HFFc6 (cell line): Measurements from ENCODE around the gene CACNG6. TPM values are rescaled to one million over a fixed set of nuclear protein-coding genes. Genes with fewer than 3 reads are reported as not detected.
A peak's percentile ranks its signal among the peaks of the same experiment; 100 is the strongest.

Source experiments
- DNase-seq: peaks from one replicate; pipeline ENCODE4 v3.0.0-alpha.2; 2018
- H3K27ac Mint-ChIP-seq: 2 replicates; pipeline ENCODE4 v1.8.0; 2020; ENCODE audit warnings: mild to moderate bottlenecking, mixed read lengths
- H3K27me3 Mint-ChIP-seq: 2 replicates; pipeline ENCODE4 v1.8.0; 2021; ENCODE audit warnings: mild to moderate bottlenecking, moderate library complexity, mixed read lengths; ENCODE audit not compliant: insufficient read depth
- H3K36me3 Mint-ChIP-seq: 2 replicates; pipeline ENCODE4 v1.8.0; 2021; ENCODE audit warnings: low read depth, mixed read lengths
- H3K4me1 Mint-ChIP-seq: 2 replicates; pipeline ENCODE4 v1.8.0; 2020; ENCODE audit warnings: low read depth, mixed read lengths
- H3K4me3 Mint-ChIP-seq: 2 replicates; pipeline ENCODE4 v1.8.0; 2020; ENCODE audit warnings: mild to moderate bottlenecking, moderate library complexity, mixed read lengths
- H3K9me3 Mint-ChIP-seq: 2 replicates; pipeline ENCODE4 v1.8.0; 2020; ENCODE audit warnings: mild to moderate bottlenecking, mixed read lengths
- CTCF ChIP-seq: fragments of 200-600 bp; sonication (generic); IDR thresholded peaks from 2 replicates; pipeline ENCODE4 v1.5.0; 2021; ENCODE audit warnings: antibody characterized with exemption, mild to moderate bottlenecking
- total RNA-seq, 6 experiments: library from RNA; stranded (reverse); fragmentation: NEBNext Ultra II Directional; extraction: Animal tissue kit (Norgen Biotek cat#: 25700); gene quantifications; 2 replicates in 1 of 6; 3 replicates in 5 of 6; pipeline ENCODE4 v1.2.3, GENCODE V29; 2021

The CACNG6 gene
- total RNA-seq, 6 experiments from 2014 or later, result not detected

DNA sequence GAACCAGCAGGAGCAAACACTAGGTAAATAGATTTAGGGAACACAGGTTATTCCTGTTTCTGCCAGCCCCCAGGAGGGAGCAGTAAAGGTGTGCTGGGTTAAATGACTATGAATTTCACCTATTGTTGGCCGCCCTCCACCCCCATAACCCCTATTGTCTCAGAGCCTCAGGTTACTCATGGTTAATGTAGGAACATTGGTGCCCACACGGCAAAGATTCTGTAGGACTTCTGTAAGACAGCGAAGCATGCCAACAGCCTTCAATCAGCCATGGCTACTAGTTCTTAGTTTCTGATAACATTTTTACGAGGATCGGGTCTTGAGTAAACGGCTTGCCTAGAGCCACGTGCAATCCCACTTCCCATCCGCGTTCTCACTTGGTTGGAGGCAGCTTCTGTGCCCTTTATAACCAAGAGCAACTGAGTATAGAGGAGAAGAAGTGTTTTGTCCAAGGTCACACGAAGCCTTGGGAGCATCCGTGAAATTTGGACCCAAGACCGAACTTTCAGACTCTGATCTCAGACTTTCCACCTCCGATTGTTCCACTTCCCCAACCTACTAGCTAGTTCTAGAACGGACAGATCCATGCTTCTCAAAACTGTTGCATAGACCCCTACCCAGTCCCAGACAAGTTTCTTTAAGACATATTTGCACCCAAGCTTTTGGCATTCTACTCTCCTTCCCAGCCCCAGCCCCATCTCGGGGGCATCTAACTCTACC lies 33.8 kb upstream of the CACNG6 start:
- Mint-ChIP-seq H3K36me3 (no peaks in the 10 kb centered on the region; the same call in 1 of the 2 replicates), H3K4me1 (peaks cover 14% of the 10 kb centered on the region), H3K27me3 (peaks cover 61% of the 10 kb centered on the region), H3K27ac (no peak overlapping the region), H3K4me3 (no peak overlapping the region), H3K9me3 (no peaks in the 10 kb centered on the region)
- TF ChIP-seq CTCF, result no peak
- DNase-seq, result no peak

GRCh38 chr19:53958168-53958571 lies 33.3 kb upstream of the CACNG6 start:
- Mint-ChIP-seq H3K27ac (no peak overlapping the region), H3K4me3 (no peak overlapping the region), H3K9me3 (no peaks in the 10 kb centered on the region), H3K4me1 (peaks cover 14% of the 10 kb centered on the region), H3K27me3 (peaks cover 61% of the 10 kb centered on the region), H3K36me3 (no peaks in the 10 kb centered on the region; the same call in 1 of the 2 replicates)
- DNase-seq, result no peak
- no peak for TF ChIP-seq CTCF

DNA sequence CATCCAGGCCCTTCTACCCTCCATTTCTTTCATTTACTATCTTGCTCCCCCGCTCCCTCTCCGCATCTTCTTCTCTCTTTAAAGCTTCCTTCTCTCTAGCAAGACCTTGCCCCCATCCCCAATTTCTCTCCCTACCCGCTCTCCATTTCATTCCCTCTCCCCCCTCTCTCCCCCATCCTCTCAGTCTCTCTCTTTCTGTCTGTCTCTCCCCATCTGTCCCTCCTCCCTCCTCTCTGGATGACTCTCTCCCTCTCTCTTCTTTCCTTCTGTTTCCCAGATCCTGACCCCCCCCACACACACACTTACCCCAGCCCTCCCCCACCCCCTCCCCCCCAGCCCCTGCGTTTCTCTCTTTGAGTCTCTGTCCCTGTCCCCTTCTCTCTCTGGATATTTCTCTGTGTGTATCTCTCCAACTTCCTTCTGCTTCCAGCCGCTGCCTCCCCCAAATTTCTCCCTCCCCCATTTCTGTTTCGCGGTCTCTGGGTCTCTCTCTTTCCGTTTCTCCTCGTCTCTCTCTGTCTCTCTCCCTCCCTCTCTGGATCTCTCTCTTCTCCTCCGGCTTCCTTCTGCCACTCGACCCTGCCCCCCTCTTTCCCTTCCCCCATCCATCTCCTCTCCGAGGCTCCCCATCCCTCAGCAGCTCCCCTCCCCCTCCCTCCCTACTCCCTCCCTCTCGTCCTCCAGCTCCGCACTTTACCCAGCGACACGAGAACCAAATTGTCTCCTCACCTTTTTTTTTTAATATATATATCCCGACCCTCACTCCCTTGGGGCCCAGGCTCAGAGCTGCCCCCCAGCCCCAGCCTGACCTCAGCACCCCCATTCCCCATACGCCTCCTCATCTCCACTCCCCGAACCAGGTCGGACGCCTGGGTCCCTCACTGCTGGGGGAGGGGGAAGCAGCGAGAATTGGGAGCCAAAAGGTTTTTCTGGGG lies 32.3 kb upstream of the CACNG6 start:
- DNase-seq, result no peak
- Mint-ChIP-seq H3K4me3 (no peak overlapping the region), H3K4me1 (peaks cover 14% of the 10 kb centered on the region), H3K36me3 (no peaks in the 10 kb centered on the region; the same call in 1 of the 2 replicates), H3K27me3 (peaks cover 64% of the 10 kb centered on the region), H3K9me3 (no peaks in the 10 kb centered on the region), H3K27ac (no peak overlapping the region)
- no peak for TF ChIP-seq CTCF

- H3K36me3 Mint-ChIP-seq, result no peaks in the 10 kb centered on the region; the same call in 1 of the 2 replicates
- no peak for TF ChIP-seq CTCF
- H3K27ac Mint-ChIP-seq, result no peak overlapping the region
- no peaks in the 10 kb centered on the region for H3K9me3 Mint-ChIP-seq
- H3K27me3 Mint-ChIP-seq, result peaks cover 67% of the 10 kb centered on the region
- peaks cover 22% of the 10 kb centered on the region for H3K4me1 Mint-ChIP-seq
- DNase-seq, result no peak
- no peak overlapping the region; the same call in 1 of the 2 replicates for H3K4me3 Mint-ChIP-seq
These were observed 31.2 kb upstream of the CACNG6 start for GRCh38 chr19:53960187-53960586.

DNA sequence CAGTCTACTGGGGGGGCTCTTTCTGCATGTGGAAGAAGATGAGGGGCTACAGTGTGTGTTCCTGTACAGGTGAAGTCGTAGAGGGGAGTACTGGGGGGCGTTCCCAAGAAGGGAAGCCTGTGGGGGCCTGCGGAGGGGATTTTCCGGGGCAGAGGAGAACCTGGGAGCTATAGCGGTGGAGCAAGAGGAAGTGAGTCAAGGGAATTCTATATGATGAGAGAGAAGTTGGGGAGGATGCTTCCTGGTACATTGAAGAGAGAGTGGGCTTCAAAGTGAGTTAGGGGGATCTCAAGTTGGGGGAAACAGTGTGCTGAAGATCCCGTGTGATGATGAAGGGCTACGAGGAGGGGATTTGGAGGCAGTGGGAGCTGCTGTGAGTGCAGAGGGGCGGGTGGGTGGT lies 30.6 kb upstream of the CACNG6 start:
- Mint-ChIP-seq H3K36me3 (no peaks in the 10 kb centered on the region; the same call in 1 of the 2 replicates), H3K4me3 (peak overlapping the region; percentile 1; the same call in 1 of the 2 replicates), H3K27me3 (peaks cover 65% of the 10 kb centered on the region), H3K9me3 (no peaks in the 10 kb centered on the region), H3K4me1 (peaks cover 25% of the 10 kb centered on the region), H3K27ac (no peak overlapping the region)
- no peak for TF ChIP-seq CTCF
- no peak for DNase-seq
